ENCODE data around the gene EMSY.

The EMSY gene

GRCh38 chr11:76600124-76600655 lies 155.4 kb downstream of the EMSY start:
- DNase-seq: no peak

- no peak for DNase-seq
Measured at GRCh38 chr11:76601272-76601671, 156.5 kb downstream of the EMSY start.

GRCh38 chr11:76601724-76602123 lies 156.9 kb downstream of the EMSY start:
- no peak for DNase-seq

GRCh38 chr11:76602431-76602861 lies 157.6 kb downstream of the EMSY start:
- DNase-seq: no peak

Measured in eye (tissue), 1 donor.